Measurements from ENCODE around the gene IFITM5.
"Not testable (repeated sequence)": the region's sequence is repeated elsewhere in the genome, so short reads cannot be mapped to it uniquely, and the experiment has no call there.

GRCh38 chr11:318405-319120 is 19.2 kb upstream of the IFITM5 start:
- not testable (repeated sequence) for TF ChIP-seq ISL1 (CRISPR knock-in tag; IDR thresholded peaks at IDR 0.05); ZNF565 (CRISPR knock-in tag; conservative IDR thresholded peaks at IDR 0.05; ENCODE audit: low read depth); TCF4 (CRISPR knock-in tag; IDR thresholded peaks at IDR 0.05; ENCODE audit: borderline replicate concordance); PATZ1 (CRISPR knock-in tag; IDR thresholded peaks at IDR 0.05; ENCODE audit: borderline replicate concordance); CREB5 (CRISPR knock-in tag; IDR thresholded peaks at IDR 0.05; ENCODE audit: low read depth); ZNF8 (CRISPR knock-in tag; IDR thresholded peaks at IDR 0.05); POU6F1 (CRISPR knock-in tag; IDR thresholded peaks at IDR 0.05; ENCODE audit: borderline replicate concordance, low read depth); PPARA (CRISPR knock-in tag; IDR thresholded peaks at IDR 0.05; ENCODE audit: borderline replicate concordance); ARNTL (CRISPR knock-in tag; IDR thresholded peaks at IDR 0.05; ENCODE audit: borderline replicate concordance, low read depth); ESRRG (CRISPR knock-in tag; IDR thresholded peaks at IDR 0.05); RARB (CRISPR knock-in tag; IDR thresholded peaks at IDR 0.05); TSHZ2 (CRISPR knock-in tag; IDR thresholded peaks at IDR 0.05)
